A549 (cell line): ENCODE measurements around the gene TNIP3. TPM values are rescaled to one million over a fixed set of nuclear protein-coding genes. Genes with fewer than 3 reads are reported as not detected.

ENCODE experiments used
- ATAC-seq, 2 experiments: fragments of 200-7000 bp in 1 of 2; fragments of >200 bp in 1 of 2; cut with Nextera tagmentation in 1 of 2; cut with Tn5 transposase in 1 of 2; 3 replicates each; pipeline versions ENCODE4 v1.8.0 to v1.9.1; 2018 to 2020; ENCODE audit warnings: mild to moderate bottlenecking in 1 of 2, moderate library complexity in 1 of 2
- CTCF ChIA-PET: fragments of 300-600 bp; sonication (Branson Sonifier 250); formaldehyde crosslinking; extraction: SDS; loops from one replicate; lab custom pipeline; 2021; ENCODE audit warnings: antibody characterized with exemption, inconsistent platforms; lab: Yijun Ruan, JAX
- POLR2A ChIA-PET: fragments of 350-600 bp; formaldehyde crosslinking; extraction: SDS; loops from one replicate; lab custom pipeline; 2021; ENCODE audit warnings: antibody characterized with exemption, inconsistent platforms; lab: Yijun Ruan, JAX
- DNase-seq, 2 experiments: peaks; one replicate each; pipeline versions ENCODE4 v3.0.0 to v3.0.0-alpha.2; 2011 to 2016; ENCODE audit warnings: low read depth in 1 of 2, low spot score in 1 of 2
- FAIRE-seq: peaks from 2 replicates; lab custom pipeline; 2011; peaks lifted over from hg19 to GRCh38; lab: Jason Lieb, UNC
- H3K27ac ChIP-seq, 2 experiments: fragments of >200 bp; sonication (Bioruptor Twin); formaldehyde crosslinking; 3 replicates each; pipeline ENCODE4 v1.5.1; 2016 to 2017
- H3K4me1 ChIP-seq: fragments of >200 bp; sonication (Bioruptor Twin); formaldehyde crosslinking; 3 replicates; pipeline ENCODE4 v1.6.1; 2016
- H3K4me2 ChIP-seq: fragments of >200 bp; sonication (Bioruptor Twin); formaldehyde crosslinking; 3 replicates; pipeline ENCODE4 v1.6.1; 2016
- H3K4me3 ChIP-seq: fragments of >200 bp; sonication (Bioruptor Twin); formaldehyde crosslinking; 3 replicates; pipeline ENCODE4 v1.5.1; 2016
- H3K9me3 ChIP-seq: fragments of >200 bp; sonication (Bioruptor Twin); formaldehyde crosslinking; 3 replicates; pipeline ENCODE4 v1.6.1; 2016
- ATOH8 ChIP-seq: fragments of 250-450 bp; sonication (Bioruptor Pico); IDR thresholded peaks from 2 replicates; pipeline ENCODE4 v1.5.0; 2020; ENCODE audit warnings: low read depth, mild to moderate bottlenecking, moderate library complexity
- BHLHE40 ChIP-seq: IDR thresholded peaks from 2 replicates; pipeline ENCODE4 v1.6.1; 2012; ENCODE audit warnings: low read depth, low read length, inconsistent platforms
- CHD2 ChIP-seq: fragments of 150-350 bp; IDR thresholded peaks from 2 replicates; pipeline ENCODE4 v1.6.1; 2014; ENCODE audit warnings: low read length; ENCODE audit not compliant: partially characterized antibody
- FOSB ChIP-seq: fragments of 250-450 bp; sonication (Bioruptor Pico); IDR thresholded peaks from 2 replicates; pipeline ENCODE4 v1.5.0; 2020; ENCODE audit warnings: mild to moderate bottlenecking, moderate library complexity
- FOSL2 ChIP-seq, 2 experiments: fragments of 450-650 bp in 1 of 2; fragments of >200 bp in 1 of 2; sonication (Bioruptor Twin) in 1 of 2; formaldehyde crosslinking; IDR thresholded peaks; 2 replicates each; pipeline versions ENCODE4 v1.5.0 to v1.6.1; 2016 to 2020; ENCODE audit warnings: mild to moderate bottlenecking in 1 of 2, moderate library complexity in 1 of 2
- HDAC2 ChIP-seq: fragments of 200-600 bp; sonication (generic); IDR thresholded peaks from 2 replicates; pipeline ENCODE4 v1.6.1; 2016
- HOXA7 ChIP-seq: fragments of 250-450 bp; sonication (Bioruptor Pico); IDR thresholded peaks from 2 replicates; pipeline ENCODE4 v1.5.0; 2020; ENCODE audit warnings: mild to moderate bottlenecking, moderate library complexity
- JUN ChIP-seq, 2 experiments: fragments of >200 bp; sonication (Bioruptor Twin); formaldehyde crosslinking; IDR thresholded peaks; 2 replicates in 1 of 2; 3 replicates in 1 of 2; pipeline ENCODE4 v1.6.1; 2016 to 2017
- JUNB ChIP-seq: fragments of >200 bp; sonication (Bioruptor Twin); formaldehyde crosslinking; IDR thresholded peaks from 2 replicates; pipeline ENCODE4 v1.6.1; 2016
- KDM5A ChIP-seq: fragments of 200-600 bp; sonication (generic); IDR thresholded peaks from 2 replicates; pipeline ENCODE4 v1.6.1; 2016; ENCODE audit warnings: antibody characterized with exemption, mild to moderate bottlenecking
- MAFK ChIP-seq: fragments of 450-650 bp; IDR thresholded peaks from 2 replicates; pipeline ENCODE4 v1.6.1; 2014; ENCODE audit not compliant: partially characterized antibody
- MAZ ChIP-seq: fragments of 150-350 bp; IDR thresholded peaks from 2 replicates; pipeline ENCODE4 v1.6.1; 2014; ENCODE audit warnings: antibody characterized with exemption, low read depth, low read length, borderline replicate concordance
- MYC ChIP-seq: IDR thresholded peaks from 2 replicates; pipeline ENCODE4 v1.6.1; 2012; ENCODE audit warnings: mild to moderate bottlenecking, inconsistent platforms, low read length, improper control_type of control experiment, borderline replicate concordance
- POLR2AphosphoS2 ChIP-seq: conservative IDR thresholded peaks from 2 replicates; pipeline ENCODE4 v1.6.1; 2012; ENCODE audit warnings: low read length, improper control_type of control experiment, inconsistent platforms
- RARB ChIP-seq: fragments of 250-450 bp; sonication (Bioruptor Pico); IDR thresholded peaks from 2 replicates; pipeline ENCODE4 v1.8.0; 2021; ENCODE audit warnings: mild to moderate bottlenecking, moderate library complexity
- RCOR1 ChIP-seq: fragments of 150-350 bp; IDR thresholded peaks from 2 replicates; pipeline ENCODE4 v1.6.1; 2014; ENCODE audit warnings: antibody characterized with exemption, low read length, low read depth
- RNF2 ChIP-seq: fragments of 200-600 bp; sonication (generic); IDR thresholded peaks from 2 replicates; pipeline ENCODE4 v1.6.1; 2016; ENCODE audit warnings: low read depth, mild to moderate bottlenecking, antibody characterized with exemption, moderate library complexity, borderline replicate concordance
- SREBF2 ChIP-seq: fragments of 450-650 bp; IDR thresholded peaks from 2 replicates; pipeline ENCODE4 v1.6.1; 2014; ENCODE audit warnings: mild to moderate bottlenecking, moderate library complexity
- TFCP2L1 ChIP-seq: fragments of 250-450 bp; sonication (Bioruptor Pico); IDR thresholded peaks from 2 replicates; pipeline ENCODE4 v1.5.0; 2021; ENCODE audit warnings: mild to moderate bottlenecking
- USF2 ChIP-seq: fragments of 450-650 bp; IDR thresholded peaks from 2 replicates; pipeline ENCODE4 v1.6.1; 2014; ENCODE audit warnings: antibody characterized with exemption
- ZC3H11A ChIP-seq: fragments of 450-650 bp; IDR thresholded peaks from 2 replicates; pipeline ENCODE4 v1.6.1; 2014; ENCODE audit warnings: antibody characterized with exemption, mild to moderate bottlenecking
- WGBS: methylation state at CpG from one replicate; pipeline ENCODE4 v1.1.6; 2017; ENCODE audit errors: missing lambda C conversion rate; 5-methylcytosine and 5-hydroxymethylcytosine counted together
- polyA plus RNA-seq, 4 experiments: library from polyadenylated mRNA; depleted of rRNA in 3 of 4; stranded (reverse); fragments of >200 nt; fragmentation: RNase III in 1 of 4; extraction: RNeasy Plus Mini Kit Qiagen cat#74134 plus additional on column Dnase treatment in 1 of 4; gene quantifications; 2 replicates in 3 of 4; 3 replicates in 1 of 4; pipeline ENCODE4 v1.2.3, GENCODE V29; 2011 to 2017
- TF ChIP-seq, protein P1 (sequence below): IDR thresholded peaks from 2 replicates; pipeline ENCODE4 v1.6.1; 2012

Gene TNIP3
- polyA plus RNA-seq, 2 of the 4 experiments (the other 2 are of a cell fraction) = 0.46 to 0.58 TPM

DNA sequence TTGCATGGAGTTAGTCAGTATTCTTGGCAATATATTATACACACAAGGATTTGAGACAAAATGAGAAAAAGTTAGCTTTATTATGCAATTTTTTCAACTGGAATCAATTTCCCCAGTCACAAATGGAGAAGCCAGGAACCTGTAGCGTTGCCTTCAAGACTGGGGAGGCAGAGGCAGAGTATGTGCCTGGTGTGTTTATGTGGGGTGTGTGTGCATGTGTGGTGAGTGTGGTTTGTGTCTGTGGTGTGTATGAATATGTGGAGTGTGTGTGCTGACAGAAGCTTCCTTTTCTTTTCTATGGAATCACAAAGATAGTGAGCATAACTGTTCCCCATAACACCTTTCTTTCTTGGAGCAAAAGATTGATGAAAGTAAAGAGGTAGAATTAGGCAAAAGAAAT is 37.0 kb downstream of the TNIP3 start:
- POLR2A ChIA-PET = no interaction called here
- ATAC-seq (no peak), FAIRE-seq (no peak), DNase-seq (no peak)
- Histone ChIP-seq H3K4me1 (no peaks in the 10 kb centered on the region), H3K9me3 (no peaks in the 10 kb centered on the region), H3K27ac (no peak overlapping the region), H3K4me3 (no peak overlapping the region), H3K4me2 (no peak overlapping the region)
- CTCF ChIA-PET = no interaction called here
- 95% methylated on average over 1 of the region's 1 CpG for WGBS
- TF ChIP-seq HOXA7 (CRISPR knock-in tag) = no peak
- no peak for TF ChIP-seq FOSB (CRISPR knock-in tag)
- TF ChIP-seq RCOR1 = no peak
- TF ChIP-seq SREBF2 = no peak
- TF ChIP-seq MAZ = no peak
- no peak for TF ChIP-seq JUNB
- TF ChIP-seq FOSL2 (IDR thresholded peaks at IDR 0.05) = no peak
- TF ChIP-seq FOSL2 (CRISPR knock-in tag; IDR thresholded peaks at IDR 0.05) = no peak
- TF ChIP-seq JUN (IDR thresholded peaks at IDR 0.05) = no peak
- no peak for TF ChIP-seq TFCP2L1
- TF ChIP-seq RARB (CRISPR knock-in tag) = no peak
- TF ChIP-seq RNF2 = no peak
- no peak for TF ChIP-seq ATOH8
- TF ChIP-seq CHD2 = no peak

- CTCF ChIA-PET = no interaction called here
- POLR2A ChIA-PET = no interaction called here
- Histone ChIP-seq H3K27ac (no peak overlapping the region), H3K9me3 (no peaks in the 10 kb centered on the region), H3K4me1 (no peaks in the 10 kb centered on the region), H3K4me2 (no peak overlapping the region), H3K4me3 (no peak overlapping the region)
- TF ChIP-seq POLR2AphosphoS2 (no peak), HDAC2 (no peak)
- DNase-seq (no peak), FAIRE-seq (no peak), ATAC-seq (no peak)
- WGBS = 70% methylated on average over 6 of the region's 6 CpGs
Observed at GRCh38 chr4:121126449-121127006, 37.6 kb downstream of the TNIP3 start.

DNA sequence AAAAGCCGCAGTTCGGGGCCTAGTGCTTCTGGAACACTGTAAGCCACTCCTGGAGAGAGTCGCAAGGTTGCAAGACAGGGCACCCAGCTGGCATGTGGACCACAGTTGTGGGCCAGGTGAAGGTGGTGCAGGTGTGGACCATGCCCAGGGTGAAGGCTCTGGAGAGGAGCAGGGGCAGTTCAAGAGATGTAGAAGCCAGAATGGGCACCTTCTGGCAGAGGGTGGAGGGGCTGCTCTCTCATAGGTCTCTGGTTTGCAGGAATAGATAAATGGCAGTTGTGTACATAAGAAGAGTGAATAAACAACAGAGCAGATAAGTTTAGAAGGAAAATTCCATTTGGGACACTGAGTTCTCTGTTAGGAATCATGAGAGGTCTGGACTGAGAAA is 38.6 kb downstream of the TNIP3 start:
- no peak for ATAC-seq
- FAIRE-seq = no peak
- ChIA-PET POLR2A (no interaction called here), CTCF (no interaction called here)
- Histone ChIP-seq H3K4me1 (no peaks in the 10 kb centered on the region), H3K4me2 (no peak overlapping the region), H3K4me3 (no peak overlapping the region), H3K9me3 (no peaks in the 10 kb centered on the region), H3K27ac (no peak overlapping the region)
- WGBS = no CpG with 5 or more reads among the region's 3 CpGs
- TF ChIP-seq BHLHE40 = no peak
- TF ChIP-seq MYC = no peak
- no peak for TF ChIP-seq JUN (IDR thresholded peaks at IDR 0.05)
- TF ChIP-seq ZC3H11A = no peak
- TF ChIP-seq USF2 = no peak
- TF ChIP-seq JUNB = no peak
- no peak for TF ChIP-seq KDM5A
- no peak for TF ChIP-seq MAFK
- TF ChIP-seq, protein P1, sequence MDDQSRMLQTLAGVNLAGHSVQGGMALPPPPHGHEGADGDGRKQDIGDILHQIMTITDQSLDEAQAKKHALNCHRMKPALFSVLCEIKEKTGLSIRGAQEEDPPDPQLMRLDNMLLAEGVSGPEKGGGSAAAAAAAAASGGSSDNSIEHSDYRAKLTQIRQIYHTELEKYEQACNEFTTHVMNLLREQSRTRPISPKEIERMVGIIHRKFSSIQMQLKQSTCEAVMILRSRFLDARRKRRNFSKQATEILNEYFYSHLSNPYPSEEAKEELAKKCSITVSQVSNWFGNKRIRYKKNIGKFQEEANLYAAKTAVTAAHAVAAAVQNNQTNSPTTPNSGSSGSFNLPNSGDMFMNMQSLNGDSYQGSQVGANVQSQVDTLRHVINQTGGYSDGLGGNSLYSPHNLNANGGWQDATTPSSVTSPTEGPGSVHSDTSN = no peak
- no peak for TF ChIP-seq RCOR1
- no peak for TF ChIP-seq HOXA7 (CRISPR knock-in tag)
- no peak for TF ChIP-seq FOSB (CRISPR knock-in tag)
- TF ChIP-seq RNF2 = no peak
- no peak for DNase-seq
